GM19035 (cell line): ENCODE results near the gene NAA60.
"Not testable (repeated sequence)": the region's sequence is repeated elsewhere in the genome, so short reads cannot be mapped to it uniquely, and the experiment has no call there.

Source experiments
- ATAC-seq: cut with Tn5 transposase; IDR thresholded peaks from one replicate; pipeline ENCODE4 v1.9.1; 2021; ENCODE audit not compliant: unreplicated experiment

NAA60 gene

GRCh38 chr16:3481696-3482658 is 38.5 kb downstream of the NAA60 start:
- no peak for ATAC-seq

- no peak for ATAC-seq
Observed at GRCh38 chr16:3482659-3483241, 39.3 kb downstream of the NAA60 start.

- ATAC-seq: no peak
Observed at GRCh38 chr16:3484318-3485096, 41.0 kb downstream of the NAA60 start.

- no peak for ATAC-seq
Observed at GRCh38 chr16:3485097-3485745, 41.7 kb downstream of the NAA60 start.

- no peak for ATAC-seq
Observed at GRCh38 chr16:3485821-3486505, 42.5 kb downstream of the NAA60 start.

- ATAC-seq: no peak
Observed at GRCh38 chr16:3486506-3487215, 43.2 kb downstream of the NAA60 start.

GRCh38 chr16:3487521-3488410 is 44.3 kb downstream of the NAA60 start:
- ATAC-seq: no peak

- no peak for ATAC-seq
Observed at GRCh38 chr16:3488801-3489200, 45.3 kb downstream of the NAA60 start.

- no peak for ATAC-seq
Observed at GRCh38 chr16:3490911-3491629, 47.6 kb downstream of the NAA60 start.

GRCh38 chr16:3492356-3492755 is 48.9 kb downstream of the NAA60 start:
- no peak for ATAC-seq

GRCh38 chr16:3494386-3494973 is 51.0 kb downstream of the NAA60 start:
- ATAC-seq: no peak

- no peak for ATAC-seq
Observed at GRCh38 chr16:3495176-3495575, 51.7 kb downstream of the NAA60 start, which contains the start of gene C16orf90. C16orf90 (minus strand) TSS chr16:3495489; CDS start chr16:3495421, 68 bp downstream.

- no peak for ATAC-seq
Observed at GRCh38 chr16:3496386-3496785, 52.9 kb downstream of the NAA60 start.

- ATAC-seq: no peak
Observed at GRCh38 chr16:3497771-3498170, 54.3 kb downstream of the NAA60 start.

GRCh38 chr16:3498988-3499387 is 55.5 kb downstream of the NAA60 start:
- ATAC-seq: no peak

- not testable (repeated sequence) for ATAC-seq
Observed at GRCh38 chr16:3501412-3501761, 57.9 kb downstream of the NAA60 start.

- no peak for ATAC-seq
Observed at GRCh38 chr16:3501783-3502400, 58.4 kb downstream of the NAA60 start.
